CD4-positive, alpha-beta T cell treated with Interleukin-15 for 1 hour (primary cell): ENCODE measurements around the gene PPP1R1C.
A peak's percentile ranks its signal among the peaks of the same experiment; 100 is the strongest.
"Not testable (repeated sequence)": the region's sequence is repeated elsewhere in the genome, so short reads cannot be mapped to it uniquely, and the experiment has no call there.

Source experiments
- DNase-seq: peaks from one replicate; pipeline ENCODE4 v3.0.0-alpha.2; 2020

Gene PPP1R1C

GRCh38 chr2:181985632-181986205, at the start of gene PPP1R1C:
Gene PPP1R1C, plus strand, starts transcription at chr2:181985853. Its CDS starts 258 bp downstream, at chr2:181986111.
- no peak for DNase-seq

GRCh38 chr2:181937473-181937872, 48.2 kb upstream of the PPP1R1C start:
- DNase-seq, result no peak

GRCh38 chr2:181943411-181944124, 42.1 kb upstream of the PPP1R1C start:
- DNase-seq, result no peak

- DNase-seq, result no peak
Observed at GRCh38 chr2:181944164-181944913, 41.3 kb upstream of the PPP1R1C start.

GRCh38 chr2:181944914-181945291, 40.8 kb upstream of the PPP1R1C start:
- no peak for DNase-seq

GRCh38 chr2:181946444-181947127, 39.1 kb upstream of the PPP1R1C start:
- DNase-seq, result no peak

GRCh38 chr2:181947273-181947672, 38.4 kb upstream of the PPP1R1C start:
- DNase-seq, result no peak

GRCh38 chr2:181948227-181948626, 37.4 kb upstream of the PPP1R1C start:
- no peak for DNase-seq

GRCh38 chr2:181949047-181949446, 36.6 kb upstream of the PPP1R1C start:
- no peak for DNase-seq

- DNase-seq, result no peak
Observed at GRCh38 chr2:181952404-181953226, 33.0 kb upstream of the PPP1R1C start.

GRCh38 chr2:181953881-181954537, 31.6 kb upstream of the PPP1R1C start:
- DNase-seq, result peak; percentile 51

GRCh38 chr2:181954538-181954883, 31.1 kb upstream of the PPP1R1C start:
- DNase-seq, result no peak

- no peak for DNase-seq
Observed at GRCh38 chr2:181955010-181955409, 30.6 kb upstream of the PPP1R1C start.

- not testable (repeated sequence) for DNase-seq
Observed at GRCh38 chr2:181955866-181956265, 29.8 kb upstream of the PPP1R1C start.

GRCh38 chr2:181957668-181958067, 28.0 kb upstream of the PPP1R1C start:
- DNase-seq, result no peak

GRCh38 chr2:181958726-181959125, 26.9 kb upstream of the PPP1R1C start:
- DNase-seq, result no peak

GRCh38 chr2:181959508-181959907, 26.1 kb upstream of the PPP1R1C start:
- no peak for DNase-seq

GRCh38 chr2:181961167-181961566, 24.5 kb upstream of the PPP1R1C start:
- DNase-seq, result not testable (repeated sequence)

- DNase-seq, result no peak
Observed at GRCh38 chr2:181962142-181962541, 23.5 kb upstream of the PPP1R1C start.

- no peak for DNase-seq
Observed at GRCh38 chr2:181970160-181970794, 15.4 kb upstream of the PPP1R1C start.

GRCh38 chr2:181971032-181971431, 14.6 kb upstream of the PPP1R1C start:
- DNase-seq, result no peak
